Suprapubic skin (tissue), 4 donors: ENCODE measurements around the gene ARMC2. TPM values are rescaled to one million over a fixed set of nuclear protein-coding genes. Genes with fewer than 3 reads are reported as not detected.

Experiments used
- DNase-seq, 2 donors: peaks; one replicate each; pipeline ENCODE4 v3.0.0-alpha.2; 2019; ENCODE audit warnings: low spot score in 2 of 2
- H3K27ac ChIP-seq: fragments of 200-600 bp; sonication (generic); one replicate; pipeline ENCODE4 v1.5.1; 2019
- H3K27me3 ChIP-seq: fragments of 200-600 bp; sonication (generic); one replicate; pipeline ENCODE4 v1.5.1; 2019
- H3K36me3 ChIP-seq: fragments of 200-600 bp; sonication (generic); one replicate; pipeline ENCODE4 v1.5.1; 2019
- H3K4me1 ChIP-seq: fragments of 200-600 bp; sonication (generic); one replicate; pipeline ENCODE4 v1.5.1; 2019
- H3K4me3 ChIP-seq: fragments of 200-600 bp; sonication (generic); one replicate; pipeline ENCODE4 v1.5.1; 2019; ENCODE audit warnings: mild to moderate bottlenecking
- H3K9me3 ChIP-seq: fragments of 200-600 bp; sonication (generic); one replicate; pipeline ENCODE4 v1.5.1; 2019
- CTCF ChIP-seq, 2 donors: fragments of 200-600 bp in 1 of 2; fragments of 450-650 bp in 1 of 2; sonication (generic) in 1 of 2; IDR thresholded peaks; one replicate each; pipeline ENCODE4 v1.5.1; 2016 to 2019; ENCODE audit warnings: antibody characterized with exemption in 2 of 2, mild to moderate bottlenecking in 1 of 2, moderate library complexity in 1 of 2
- EP300 ChIP-seq: sonication (generic); formaldehyde crosslinking; IDR thresholded peaks from one replicate; pipeline ENCODE4 v1.6.1; 2017; ENCODE audit warnings: antibody characterized with exemption
- POLR2A ChIP-seq, 2 donors: fragments of 450-650 bp; IDR thresholded peaks; one replicate each; pipeline ENCODE4 v1.6.1; 2017; ENCODE audit warnings: antibody characterized with exemption in 2 of 2, mild to moderate bottlenecking in 2 of 2, moderate library complexity in 2 of 2
- POLR2AphosphoS5 ChIP-seq, 3 donors: sonication (generic); formaldehyde crosslinking; IDR thresholded peaks; one replicate each; pipeline ENCODE4 v1.6.1; 2017; ENCODE audit warnings: antibody characterized with exemption in 3 of 3
- WGBS: methylation state at CpG from one replicate; pipeline ENCODE4 v1.1.5; 2018; 5-methylcytosine and 5-hydroxymethylcytosine counted together
- total RNA-seq, 4 donors: library from RNA; depleted of rRNA; stranded (reverse); fragments of >200 nt; gene quantifications; one replicate each; pipeline ENCODE4 v1.1.0, GENCODE V29; 2016

The ARMC2 gene
- total RNA-seq, 4 donors from 2014 or later: 1.9 to 9.5 (median 3.6) TPM

- 77% methylated on average over 5 of the region's 5 CpGs for WGBS
- H3K4me1 ChIP-seq: peaks cover 50% of the 10 kb centered on the region
- no peaks in the 10 kb centered on the region for H3K36me3 ChIP-seq
- no peak for DNase-seq
- TF ChIP-seq EP300 (no peak), POLR2A (IDR thresholded peaks at IDR 0.05) (no peak), CTCF (IDR thresholded peaks at IDR 0.05) (no peak), POLR2AphosphoS5 (IDR thresholded peaks at IDR 0.05) (no peak)
- H3K27ac ChIP-seq: no peak overlapping the region
- H3K4me3 ChIP-seq: no peak overlapping the region
- H3K9me3 ChIP-seq: no peaks in the 10 kb centered on the region
- H3K27me3 ChIP-seq: no peaks in the 10 kb centered on the region
Measured at GRCh38 chr6:108940741-108941140, 92.5 kb downstream of the ARMC2 start.

GRCh38 chr6:108941281-108941680, 93.1 kb downstream of the ARMC2 start:
- H3K4me1 ChIP-seq: peaks cover 56% of the 10 kb centered on the region
- WGBS: 83% methylated on average over 1 of the region's 1 CpG

GRCh38 chr6:108941859-108942258, 93.6 kb downstream of the ARMC2 start:
- WGBS: 69% methylated on average over 2 of the region's 2 CpGs
- no peak overlapping the region for H3K4me3 ChIP-seq
- no peak overlapping the region for H3K27ac ChIP-seq
- DNase-seq: no peak
- peaks cover 62% of the 10 kb centered on the region for H3K4me1 ChIP-seq
- no peaks in the 10 kb centered on the region for H3K27me3 ChIP-seq
- no peaks in the 10 kb centered on the region for H3K9me3 ChIP-seq
- no peak for TF ChIP-seq EP300
- no peaks in the 10 kb centered on the region for H3K36me3 ChIP-seq

More at GRCh38 chr6:108941281-108941680, 93.1 kb downstream of the ARMC2 start:
- Histone ChIP-seq H3K36me3 (no peaks in the 10 kb centered on the region), H3K4me3 (no peak overlapping the region), H3K27me3 (no peaks in the 10 kb centered on the region), H3K27ac (no peak overlapping the region), H3K9me3 (no peaks in the 10 kb centered on the region)
- DNase-seq: no peak
- TF ChIP-seq CTCF (IDR thresholded peaks at IDR 0.05) (no peak), EP300 (no peak)

GRCh38 chr6:108942556-108943492, 94.6 kb downstream of the ARMC2 start:
- no peaks in the 10 kb centered on the region for H3K9me3 ChIP-seq
- no peak overlapping the region for H3K27ac ChIP-seq
- no peaks in the 10 kb centered on the region for H3K27me3 ChIP-seq
- H3K4me1 ChIP-seq: peaks cover 71% of the 10 kb centered on the region
- H3K36me3 ChIP-seq: no peaks in the 10 kb centered on the region
- no peak for TF ChIP-seq POLR2A (IDR thresholded peaks at IDR 0.05)
- TF ChIP-seq POLR2AphosphoS5 (IDR thresholded peaks at IDR 0.05): no peak
- no peak for TF ChIP-seq CTCF (IDR thresholded peaks at IDR 0.05)
- no peak for TF ChIP-seq EP300
- no peak overlapping the region for H3K4me3 ChIP-seq
- no peak for DNase-seq
- 68% methylated on average over 9 of the region's 9 CpGs for WGBS

- peak overlapping the region; percentile 90 for H3K27ac ChIP-seq
- H3K4me3 ChIP-seq: no peak overlapping the region
- H3K4me1 ChIP-seq: peaks cover 84% of the 10 kb centered on the region
- TF ChIP-seq EP300: no peak
- 83% methylated on average over 1 of the region's 1 CpG for WGBS
- no peaks in the 10 kb centered on the region for H3K9me3 ChIP-seq
- no peaks in the 10 kb centered on the region for H3K27me3 ChIP-seq
- no peaks in the 10 kb centered on the region for H3K36me3 ChIP-seq
- DNase-seq: no peak
Measured at GRCh38 chr6:108944071-108944470, 95.8 kb downstream of the ARMC2 start.

GRCh38 chr6:108944707-108945680, 96.8 kb downstream of the ARMC2 start:
- no peaks in the 10 kb centered on the region for H3K27me3 ChIP-seq
- no peaks in the 10 kb centered on the region for H3K9me3 ChIP-seq
- peak overlapping the region; percentile 90 for H3K27ac ChIP-seq
- H3K4me1 ChIP-seq: peaks cover 88% of the 10 kb centered on the region
- WGBS: 25% methylated on average over 12 of the region's 12 CpGs
- no peaks in the 10 kb centered on the region for H3K36me3 ChIP-seq
- DNase-seq: no peak
- TF ChIP-seq CTCF (IDR thresholded peaks at IDR 0.05) (no peak), POLR2AphosphoS5 (IDR thresholded peaks at IDR 0.05) (peak in 1 of 3 donors; percentile 65), EP300 (no peak)
- H3K4me3 ChIP-seq: peak overlapping the region; percentile 12
